Testis (tissue), 2 donors: ENCODE data around the gene ZNF33A.

Experiments used
- POLR2A ChIP-seq: fragments of 450-650 bp; IDR thresholded peaks from one replicate; pipeline ENCODE4 v1.6.1; 2017; ENCODE audit warnings: antibody characterized with exemption, mild to moderate bottlenecking, moderate library complexity
- TF ChIP-seq, protein P1 (sequence below), 3 experiments: fragments of 450-650 bp in 2 of 3; fragments of 200-600 bp in 1 of 3; sonication (generic) in 1 of 3; IDR thresholded peaks; one replicate each; pipeline ENCODE4 v1.5.1; 2016 to 2019; ENCODE audit warnings: antibody characterized with exemption in 3 of 3, mild to moderate bottlenecking in 2 of 3, moderate library complexity in 1 of 3

GRCh38 chr10:38045129-38045528 lies 34.7 kb downstream of the ZNF33A start:
- TF ChIP-seq, protein P1, sequence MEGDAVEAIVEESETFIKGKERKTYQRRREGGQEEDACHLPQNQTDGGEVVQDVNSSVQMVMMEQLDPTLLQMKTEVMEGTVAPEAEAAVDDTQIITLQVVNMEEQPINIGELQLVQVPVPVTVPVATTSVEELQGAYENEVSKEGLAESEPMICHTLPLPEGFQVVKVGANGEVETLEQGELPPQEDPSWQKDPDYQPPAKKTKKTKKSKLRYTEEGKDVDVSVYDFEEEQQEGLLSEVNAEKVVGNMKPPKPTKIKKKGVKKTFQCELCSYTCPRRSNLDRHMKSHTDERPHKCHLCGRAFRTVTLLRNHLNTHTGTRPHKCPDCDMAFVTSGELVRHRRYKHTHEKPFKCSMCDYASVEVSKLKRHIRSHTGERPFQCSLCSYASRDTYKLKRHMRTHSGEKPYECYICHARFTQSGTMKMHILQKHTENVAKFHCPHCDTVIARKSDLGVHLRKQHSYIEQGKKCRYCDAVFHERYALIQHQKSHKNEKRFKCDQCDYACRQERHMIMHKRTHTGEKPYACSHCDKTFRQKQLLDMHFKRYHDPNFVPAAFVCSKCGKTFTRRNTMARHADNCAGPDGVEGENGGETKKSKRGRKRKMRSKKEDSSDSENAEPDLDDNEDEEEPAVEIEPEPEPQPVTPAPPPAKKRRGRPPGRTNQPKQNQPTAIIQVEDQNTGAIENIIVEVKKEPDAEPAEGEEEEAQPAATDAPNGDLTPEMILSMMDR (IDR thresholded peaks at IDR 0.05): no peak
- no peak for TF ChIP-seq POLR2A
